HepG2 (cell line): ENCODE data around the gene AATF. TPM values are rescaled to one million over a fixed set of nuclear protein-coding genes. Genes with fewer than 3 reads are reported as not detected.

ENCODE experiments used
- ATRX ChIP-seq: sonication (generic); formaldehyde crosslinking; IDR thresholded peaks from 2 replicates; pipeline ENCODE4 v1.4.0; 2020; ENCODE audit warnings: missing genetic modification reagents, borderline replicate concordance
- CBX1 ChIP-seq: IDR thresholded peaks from one replicate; pipeline ENCODE4 v1.6.1; 2016; ENCODE audit warnings: antibody characterized with exemption, low read depth
- EHMT2 ChIP-seq: fragments of 200-600 bp; sonication (generic); IDR thresholded peaks from 2 replicates; pipeline ENCODE4 v1.7.0; 2017; ENCODE audit warnings: antibody characterized with exemption, low read depth, low read length, borderline replicate concordance
- HMGA1 ChIP-seq: sonication (generic); formaldehyde crosslinking; conservative IDR thresholded peaks from 2 replicates; pipeline ENCODE4 v1.4.0; 2020; ENCODE audit warnings: missing genetic modification reagents
- HNRNPLL ChIP-seq: fragments of 200-400 bp; formaldehyde crosslinking; IDR thresholded peaks from 2 replicates; pipeline ENCODE4 v1.6.1; 2017; ENCODE audit warnings: mild to moderate bottlenecking, low read depth, low read length; ENCODE audit not compliant: poor library complexity, severe bottlenecking
- HNRNPUL1 ChIP-seq: fragments of 200-400 bp; formaldehyde crosslinking; IDR thresholded peaks from 2 replicates; pipeline ENCODE4 v1.6.1; 2017; ENCODE audit warnings: low read depth, mild to moderate bottlenecking, low read length, moderate library complexity
- JUNB ChIP-seq: sonication (generic); formaldehyde crosslinking; IDR thresholded peaks from 2 replicates; pipeline ENCODE4 v1.8.0; 2022; ENCODE audit warnings: missing genetic modification reagents, mild to moderate bottlenecking, borderline replicate concordance
- RAD21 ChIP-seq: fragments of 450-650 bp; formaldehyde crosslinking; IDR thresholded peaks from 2 replicates; pipeline ENCODE4 v1.5.0; 2020; ENCODE audit warnings: mild to moderate bottlenecking
- RBM22 ChIP-seq: fragments of 200-400 bp; formaldehyde crosslinking; optimal IDR thresholded peaks from 2 replicates; pipeline ENCODE3; 2017; ENCODE audit warnings: mild to moderate bottlenecking, low read length, moderate library complexity
- XRCC5 ChIP-seq: fragments of 200-400 bp; formaldehyde crosslinking; optimal IDR thresholded peaks from 2 replicates; pipeline ENCODE3; 2017; ENCODE audit warnings: mild to moderate bottlenecking, low read length
- ZBTB3 ChIP-seq: sonication (generic); formaldehyde crosslinking; IDR thresholded peaks from 2 replicates; pipeline ENCODE4 v1.4.0; 2020; ENCODE audit warnings: low read depth, mild to moderate bottlenecking, moderate library complexity, missing genetic modification reagents, borderline replicate concordance
- ZBTB7B ChIP-seq: sonication (generic); formaldehyde crosslinking; IDR thresholded peaks from 2 replicates; pipeline ENCODE4 v1.4.0; 2020; ENCODE audit warnings: missing genetic modification reagents
- ZNF124 ChIP-seq: sonication (generic); formaldehyde crosslinking; IDR thresholded peaks from 2 replicates; pipeline ENCODE4 v1.4.0; 2020; ENCODE audit warnings: missing genetic modification reagents
- ZNF160 ChIP-seq: sonication (generic); formaldehyde crosslinking; IDR thresholded peaks from 2 replicates; pipeline ENCODE4 v1.8.0; 2022; ENCODE audit warnings: mild to moderate bottlenecking, inconsistent platforms, missing genetic modification reagents
- ZNF589 ChIP-seq: sonication (generic); formaldehyde crosslinking; conservative IDR thresholded peaks from 2 replicates; pipeline ENCODE4 v1.8.0; 2022; ENCODE audit warnings: mild to moderate bottlenecking, moderate library complexity, missing genetic modification reagents
- ZNF598 ChIP-seq: sonication (generic); formaldehyde crosslinking; IDR thresholded peaks from 2 replicates; pipeline ENCODE4 v1.5.1; 2020; ENCODE audit warnings: mild to moderate bottlenecking, missing genetic modification reagents, borderline replicate concordance
- ZNF614 ChIP-seq: IDR thresholded peaks from 2 replicates; pipeline ENCODE4 v1.6.1; 2018; ENCODE audit warnings: missing biosample characterization, missing genetic modification reagents, inconsistent platforms, borderline replicate concordance
- ZSCAN30 ChIP-seq: sonication (generic); formaldehyde crosslinking; IDR thresholded peaks from 2 replicates; pipeline ENCODE4 v1.5.0; 2020; ENCODE audit warnings: mild to moderate bottlenecking, missing genetic modification reagents
- polyA plus RNA-seq, 8 experiments: library from polyadenylated mRNA; depleted of rRNA in 3 of 8; stranded (reverse) in 7 of 8; unstranded in 1 of 8; fragments of >200 nt; fragmentation: Illumina TruSeq in 4 of 8; extraction: Trizol in 4 of 8; gene quantifications; 2 replicates each; pipeline versions ENCODE4 v1.2.1 to v1.2.3, GENCODE V29; 2011 to 2016; ENCODE audit warnings: low read depth in 4 of 8, missing spikeins in 1 of 8, mixed read lengths in 1 of 8; ENCODE audit not compliant: insufficient read depth in 1 of 8
- total RNA-seq, 5 experiments: library from RNA; depleted of rRNA; stranded (reverse); fragments of >200 nt; fragmentation: Illumina TruSeq; extraction: Trizol; gene quantifications; 2 replicates each; pipeline ENCODE4 v1.2.3, GENCODE V29; 2016; ENCODE audit warnings: low read depth in 1 of 5
- TF ChIP-seq, protein P1 (sequence below): sonication (generic); formaldehyde crosslinking; IDR thresholded peaks from 2 replicates; pipeline ENCODE4 v1.8.1; 2023; ENCODE audit warnings: missing genetic modification reagents, mild to moderate bottlenecking, borderline replicate concordance
- TF ChIP-seq, protein P2 (sequence below): sonication (generic); formaldehyde crosslinking; IDR thresholded peaks from 2 replicates; pipeline ENCODE4 v1.5.0; 2020; ENCODE audit warnings: mild to moderate bottlenecking, missing genetic modification reagents
- TF ChIP-seq, protein P3 (sequence below): sonication (generic); formaldehyde crosslinking; IDR thresholded peaks from 2 replicates; pipeline ENCODE4 v1.5.1; 2020; ENCODE audit warnings: missing genetic modification reagents, mild to moderate bottlenecking, borderline replicate concordance
- TF ChIP-seq, protein P4 (sequence below): sonication (generic); formaldehyde crosslinking; IDR thresholded peaks from 2 replicates; pipeline ENCODE4 v1.4.0; 2020; ENCODE audit warnings: mild to moderate bottlenecking, missing genetic modification reagents
- TF ChIP-seq, protein P5 (sequence below): IDR thresholded peaks from 2 replicates; pipeline ENCODE4 v1.6.1; 2016

Gene AATF
- total and polyA plus RNA-seq, 2 of the 13 experiments (the other 11 are each of a cell fraction or from before 2014, with no cell fraction given): 9.1 to 53.3 TPM

DNA sequence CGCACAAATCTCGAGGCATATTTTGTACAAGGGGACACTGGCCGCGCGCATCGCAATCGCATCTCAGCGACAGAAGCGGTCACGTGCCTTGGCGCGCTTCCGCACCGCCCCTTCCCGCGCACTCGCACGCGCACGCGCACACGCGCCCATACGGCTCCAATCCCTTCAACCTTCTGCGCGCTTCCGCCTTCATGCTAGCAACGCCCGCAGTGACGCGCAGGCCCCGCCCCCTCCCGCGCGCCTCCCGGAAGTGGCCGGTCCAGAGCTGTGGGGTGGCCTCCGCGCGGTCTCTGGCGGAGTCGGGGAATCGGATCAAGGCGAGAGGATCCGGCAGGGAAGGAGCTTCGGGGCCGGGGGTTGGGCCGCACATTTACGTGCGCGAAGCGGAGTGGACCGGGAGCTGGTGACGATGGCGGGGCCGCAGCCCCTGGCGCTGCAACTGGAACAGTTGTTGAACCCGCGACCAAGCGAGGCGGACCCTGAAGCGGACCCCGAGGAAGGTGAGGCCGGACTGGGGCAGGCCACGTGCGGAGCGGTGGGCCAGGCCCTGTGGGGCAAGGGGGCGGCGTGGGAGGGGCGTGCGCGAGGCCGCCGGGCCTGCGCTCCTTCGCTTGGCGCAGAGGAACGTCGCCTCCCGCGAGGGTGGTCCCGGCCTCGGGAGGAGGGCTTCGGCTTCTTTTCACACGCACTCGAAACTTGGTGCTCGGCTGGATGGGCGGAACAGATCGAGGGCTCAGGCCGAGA is at the start of gene AATF (continued):
- TF ChIP-seq HNRNPUL1: no peak
- no peak; the same call in 1 of the 2 replicates for TF ChIP-seq RAD21
- TF ChIP-seq ZNF124 (CRISPR knock-in tag): peak; percentile 94
- TF ChIP-seq HMGA1 (CRISPR knock-in tag): no peak
- TF ChIP-seq, protein P1, sequence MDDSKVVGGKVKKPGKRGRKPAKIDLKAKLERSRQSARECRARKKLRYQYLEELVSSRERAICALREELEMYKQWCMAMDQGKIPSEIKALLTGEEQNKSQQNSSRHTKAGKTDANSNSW: peak; percentile 99
- TF ChIP-seq, protein P2, sequence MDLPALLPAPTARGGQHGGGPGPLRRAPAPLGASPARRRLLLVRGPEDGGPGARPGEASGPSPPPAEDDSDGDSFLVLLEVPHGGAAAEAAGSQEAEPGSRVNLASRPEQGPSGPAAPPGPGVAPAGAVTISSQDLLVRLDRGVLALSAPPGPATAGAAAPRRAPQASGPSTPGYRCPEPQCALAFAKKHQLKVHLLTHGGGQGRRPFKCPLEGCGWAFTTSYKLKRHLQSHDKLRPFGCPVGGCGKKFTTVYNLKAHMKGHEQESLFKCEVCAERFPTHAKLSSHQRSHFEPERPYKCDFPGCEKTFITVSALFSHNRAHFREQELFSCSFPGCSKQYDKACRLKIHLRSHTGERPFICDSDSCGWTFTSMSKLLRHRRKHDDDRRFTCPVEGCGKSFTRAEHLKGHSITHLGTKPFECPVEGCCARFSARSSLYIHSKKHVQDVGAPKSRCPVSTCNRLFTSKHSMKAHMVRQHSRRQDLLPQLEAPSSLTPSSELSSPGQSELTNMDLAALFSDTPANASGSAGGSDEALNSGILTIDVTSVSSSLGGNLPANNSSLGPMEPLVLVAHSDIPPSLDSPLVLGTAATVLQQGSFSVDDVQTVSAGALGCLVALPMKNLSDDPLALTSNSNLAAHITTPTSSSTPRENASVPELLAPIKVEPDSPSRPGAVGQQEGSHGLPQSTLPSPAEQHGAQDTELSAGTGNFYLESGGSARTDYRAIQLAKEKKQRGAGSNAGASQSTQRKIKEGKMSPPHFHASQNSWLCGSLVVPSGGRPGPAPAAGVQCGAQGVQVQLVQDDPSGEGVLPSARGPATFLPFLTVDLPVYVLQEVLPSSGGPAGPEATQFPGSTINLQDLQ (CRISPR knock-in tag): peak; percentile 98
- TF ChIP-seq ZSCAN30 (CRISPR knock-in tag): peak; percentile 99
- peak; percentile 37; the same call in 1 of the 2 replicates for TF ChIP-seq ZNF160 (CRISPR knock-in tag)
- peak; percentile 91 for TF ChIP-seq ZBTB7B (CRISPR knock-in tag)
- peak; percentile 76; the same call in 1 of the 2 replicates for TF ChIP-seq ZBTB3
- peak; percentile 77; the same call in 1 of the 2 replicates for TF ChIP-seq JUNB
- peak; percentile 45 for TF ChIP-seq XRCC5
- TF ChIP-seq HNRNPLL: peak; percentile 61
- TF ChIP-seq, protein P3, sequence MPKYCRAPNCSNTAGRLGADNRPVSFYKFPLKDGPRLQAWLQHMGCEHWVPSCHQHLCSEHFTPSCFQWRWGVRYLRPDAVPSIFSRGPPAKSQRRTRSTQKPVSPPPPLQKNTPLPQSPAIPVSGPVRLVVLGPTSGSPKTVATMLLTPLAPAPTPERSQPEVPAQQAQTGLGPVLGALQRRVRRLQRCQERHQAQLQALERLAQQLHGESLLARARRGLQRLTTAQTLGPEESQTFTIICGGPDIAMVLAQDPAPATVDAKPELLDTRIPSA (CRISPR knock-in tag): peak; percentile 96
- TF ChIP-seq ZNF589 (CRISPR knock-in tag): no peak; the same call in 1 of the 2 replicates
- peak; percentile 92 for TF ChIP-seq CBX1
- TF ChIP-seq, protein P4, sequence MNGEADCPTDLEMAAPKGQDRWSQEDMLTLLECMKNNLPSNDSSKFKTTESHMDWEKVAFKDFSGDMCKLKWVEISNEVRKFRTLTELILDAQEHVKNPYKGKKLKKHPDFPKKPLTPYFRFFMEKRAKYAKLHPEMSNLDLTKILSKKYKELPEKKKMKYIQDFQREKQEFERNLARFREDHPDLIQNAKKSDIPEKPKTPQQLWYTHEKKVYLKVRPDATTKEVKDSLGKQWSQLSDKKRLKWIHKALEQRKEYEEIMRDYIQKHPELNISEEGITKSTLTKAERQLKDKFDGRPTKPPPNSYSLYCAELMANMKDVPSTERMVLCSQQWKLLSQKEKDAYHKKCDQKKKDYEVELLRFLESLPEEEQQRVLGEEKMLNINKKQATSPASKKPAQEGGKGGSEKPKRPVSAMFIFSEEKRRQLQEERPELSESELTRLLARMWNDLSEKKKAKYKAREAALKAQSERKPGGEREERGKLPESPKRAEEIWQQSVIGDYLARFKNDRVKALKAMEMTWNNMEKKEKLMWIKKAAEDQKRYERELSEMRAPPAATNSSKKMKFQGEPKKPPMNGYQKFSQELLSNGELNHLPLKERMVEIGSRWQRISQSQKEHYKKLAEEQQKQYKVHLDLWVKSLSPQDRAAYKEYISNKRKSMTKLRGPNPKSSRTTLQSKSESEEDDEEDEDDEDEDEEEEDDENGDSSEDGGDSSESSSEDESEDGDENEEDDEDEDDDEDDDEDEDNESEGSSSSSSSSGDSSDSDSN: peak; percentile 95
- TF ChIP-seq EHMT2: peak; percentile 57; the same call in 1 of the 2 replicates
- peak; percentile 72; the same call in 1 of the 2 replicates for TF ChIP-seq ZNF614 (CRISPR knock-in tag)
- TF ChIP-seq ZNF598 (CRISPR knock-in tag): peak; percentile 97
- TF ChIP-seq RBM22: no peak
- TF ChIP-seq, protein P5, sequence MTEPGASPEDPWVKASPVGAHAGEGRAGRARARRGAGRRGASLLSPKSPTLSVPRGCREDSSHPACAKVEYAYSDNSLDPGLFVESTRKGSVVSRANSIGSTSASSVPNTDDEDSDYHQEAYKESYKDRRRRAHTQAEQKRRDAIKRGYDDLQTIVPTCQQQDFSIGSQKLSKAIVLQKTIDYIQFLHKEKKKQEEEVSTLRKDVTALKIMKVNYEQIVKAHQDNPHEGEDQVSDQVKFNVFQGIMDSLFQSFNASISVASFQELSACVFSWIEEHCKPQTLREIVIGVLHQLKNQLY (CRISPR knock-in tag): no peak
- no peak for TF ChIP-seq ATRX (CRISPR knock-in tag)
